ENCODE results near the gene RIC8A. TPM values are rescaled to one million over a fixed set of nuclear protein-coding genes. Genes with fewer than 3 reads are reported as not detected.

The RIC8A gene
- polyA plus RNA-seq, 1 of the 3 experiments (the other 2 are of a cell fraction) = 115 TPM

DNA sequence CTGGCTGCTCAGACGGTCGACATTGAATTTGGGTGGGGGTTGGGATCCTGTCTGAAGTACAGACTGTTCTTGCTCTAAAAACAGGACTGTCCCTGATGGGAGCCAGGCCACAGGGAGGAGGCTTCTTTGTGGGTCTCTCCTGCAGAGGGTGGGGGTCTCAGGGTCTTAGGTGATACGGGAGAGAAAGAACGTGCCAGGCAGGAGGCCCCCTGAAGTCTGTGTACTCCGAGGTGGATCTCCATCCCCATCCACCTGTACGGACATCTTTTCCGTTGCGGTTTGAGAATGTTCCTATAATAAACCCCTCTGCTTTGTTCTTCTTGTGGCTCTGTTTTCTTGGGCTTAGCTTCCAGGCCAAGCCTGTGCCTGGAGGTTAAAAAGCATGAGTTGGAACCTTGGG, 45.2 kb downstream of the RIC8A start:
- 97% methylated on average over 5 of the region's 8 CpGs for WGBS (ENCODE audit: low lambda C conversion rate)
- no peak overlapping the region for H3K4me3 ChIP-seq (ENCODE audit: low read depth in 2 of 2, low read length in 1 of 2)

DNA sequence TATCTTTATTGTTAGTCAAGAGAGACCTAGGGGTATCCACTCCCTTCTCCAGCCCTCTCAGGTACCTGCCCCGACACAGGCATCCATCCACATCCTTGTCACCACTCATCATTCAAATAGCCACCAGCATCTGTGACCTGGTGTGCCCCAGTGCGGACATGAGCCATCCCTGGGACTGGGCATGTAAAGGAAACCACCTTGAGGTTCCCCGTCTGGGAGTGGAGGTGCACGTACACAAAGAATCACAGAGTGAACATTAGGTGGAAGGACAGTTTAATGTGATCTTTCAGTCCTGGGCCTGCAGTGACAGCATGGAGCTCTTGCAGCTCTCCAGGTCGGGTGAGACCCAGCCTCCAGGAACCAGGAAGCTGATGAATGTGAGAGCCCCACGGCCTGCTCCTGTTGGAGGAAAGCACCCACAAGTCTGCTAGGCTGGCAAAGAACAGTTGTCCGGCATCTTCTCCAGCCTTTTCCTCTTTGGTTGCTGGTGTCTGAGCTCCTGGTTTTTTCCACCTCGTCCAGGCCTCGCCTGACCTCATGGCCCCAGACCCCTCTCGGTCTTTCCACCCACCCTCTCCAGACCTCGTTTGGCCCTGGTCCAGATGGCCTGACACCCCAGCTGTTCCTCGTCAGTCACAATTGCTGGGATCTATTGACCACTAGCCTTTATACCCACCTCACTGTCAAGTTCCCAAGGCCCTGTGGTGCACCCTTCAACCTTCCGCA, 45.8 kb downstream of the RIC8A start:
- Histone ChIP-seq H3K36me3 (replicated peaks in 1 of 2; ENCODE audit: control insufficient read depth in 1 of 2, insufficient read depth in 2 of 2, low read length in 1 of 2) (peaks cover 25 to 51% of the 10 kb centered on the region in 2 experiments), H3K9me2 (no peaks in the 10 kb centered on the region), H3K27ac (ENCODE audit: low read depth in 2 of 2, low read length in 1 of 2) (no peak overlapping the region), H3K4me3 (ENCODE audit: low read depth in 2 of 2, low read length in 1 of 2) (no peak overlapping the region), H3K4me2 (no peak overlapping the region), H2AFZ (ENCODE audit: low read depth) (no peak overlapping the region), H4K20me1 (ENCODE audit: insufficient read depth) (no peaks in the 10 kb centered on the region), H3F3A (replicated peaks; ENCODE audit: insufficient read depth) (peaks cover 14% of the 10 kb centered on the region), H3K4me1 (ENCODE audit: control insufficient read depth in 1 of 2, insufficient read depth in 2 of 2, low read depth in 1 of 2, low read length in 1 of 2) (no peaks in the 10 kb centered on the region), H3K9me3 (no peaks in the 10 kb centered on the region), H3K79me2 (ENCODE audit: insufficient read depth) (no peaks in the 10 kb centered on the region), H3K27me3 (ENCODE audit: insufficient read depth) (no peaks in the 10 kb centered on the region), H3K9ac (no peak overlapping the region)
- ChIA-PET POLR2A (interaction anchor here (0.6 kb wide), 1 partner anchor 338 kb away, joined by 3 read pairs; no protein-coding TSS in a partner anchor), CTCF (interaction anchor here (2.9 to 3.4 kb wide), 2 partner anchors 21 to 27 kb away, joined by 8 to 16 read pairs; partner anchors contain the start of gene NLRP6)
- 92% methylated on average over 11 of the region's 13 CpGs for WGBS (ENCODE audit: low lambda C conversion rate)
- TF ChIP-seq, protein P1, sequence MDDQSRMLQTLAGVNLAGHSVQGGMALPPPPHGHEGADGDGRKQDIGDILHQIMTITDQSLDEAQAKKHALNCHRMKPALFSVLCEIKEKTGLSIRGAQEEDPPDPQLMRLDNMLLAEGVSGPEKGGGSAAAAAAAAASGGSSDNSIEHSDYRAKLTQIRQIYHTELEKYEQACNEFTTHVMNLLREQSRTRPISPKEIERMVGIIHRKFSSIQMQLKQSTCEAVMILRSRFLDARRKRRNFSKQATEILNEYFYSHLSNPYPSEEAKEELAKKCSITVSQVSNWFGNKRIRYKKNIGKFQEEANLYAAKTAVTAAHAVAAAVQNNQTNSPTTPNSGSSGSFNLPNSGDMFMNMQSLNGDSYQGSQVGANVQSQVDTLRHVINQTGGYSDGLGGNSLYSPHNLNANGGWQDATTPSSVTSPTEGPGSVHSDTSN (IDR thresholded peaks at IDR 0.05) = no peak
- TF ChIP-seq RFX5 (IDR thresholded peaks at IDR 0.05; ENCODE audit: low read length) (no peak), MXI1 (IDR thresholded peaks at IDR 0.05; ENCODE audit: low read depth, low read length) (no peak), ELF1 (IDR thresholded peaks at IDR 0.05) (no peak), JUND (IDR thresholded peaks at IDR 0.05) (no peak), EP300 (IDR thresholded peaks at IDR 0.05; ENCODE audit: borderline replicate concordance in 1 of 2, low read depth in 1 of 2, low read length in 1 of 2) (no peak), CHD2 (IDR thresholded peaks at IDR 0.05; ENCODE audit: low read length, partially characterized antibody) (no peak)
- TF ChIP-seq, protein P2, sequence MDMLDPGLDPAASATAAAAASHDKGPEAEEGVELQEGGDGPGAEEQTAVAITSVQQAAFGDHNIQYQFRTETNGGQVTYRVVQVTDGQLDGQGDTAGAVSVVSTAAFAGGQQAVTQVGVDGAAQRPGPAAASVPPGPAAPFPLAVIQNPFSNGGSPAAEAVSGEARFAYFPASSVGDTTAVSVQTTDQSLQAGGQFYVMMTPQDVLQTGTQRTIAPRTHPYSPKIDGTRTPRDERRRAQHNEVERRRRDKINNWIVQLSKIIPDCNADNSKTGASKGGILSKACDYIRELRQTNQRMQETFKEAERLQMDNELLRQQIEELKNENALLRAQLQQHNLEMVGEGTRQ (IDR thresholded peaks at IDR 0.05; ENCODE audit: borderline replicate concordance, low read depth, low read length) = no peak
- TF ChIP-seq, protein P3, sequence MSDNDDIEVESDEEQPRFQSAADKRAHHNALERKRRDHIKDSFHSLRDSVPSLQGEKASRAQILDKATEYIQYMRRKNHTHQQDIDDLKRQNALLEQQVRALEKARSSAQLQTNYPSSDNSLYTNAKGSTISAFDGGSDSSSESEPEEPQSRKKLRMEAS (IDR thresholded peaks at IDR 0.05; ENCODE audit: low read depth) = no peak
- no peak for DNase-seq

More for the DNA sequence above, 45.2 kb downstream of the RIC8A start:
- H3K9ac ChIP-seq = no peak overlapping the region
- no peaks in the 10 kb centered on the region for H3K9me2 ChIP-seq
- CTCF ChIA-PET = interaction anchor here (0.8 to 3.4 kb wide), 5 partner anchors 12 to 164 kb away, joined by 3 to 20 read pairs (median 16); partner anchors contain the start of gene NLRP6
- POLR2A ChIA-PET = no interaction called here
- TF ChIP-seq GABPA (IDR thresholded peaks at IDR 0.05; ENCODE audit: low read depth) (no peak), GATA2 (CRISPR knock-in tag; IDR thresholded peaks at IDR 0.05) (no peak), RAD21 (IDR thresholded peaks at IDR 0.05; ENCODE audit: low read length) (no peak), ELF1 (IDR thresholded peaks at IDR 0.05) (no peak), RFX5 (IDR thresholded peaks at IDR 0.05; ENCODE audit: low read length) (no peak), POLR2AphosphoS5 (IDR thresholded peaks at IDR 0.05; ENCODE audit: low read depth, low read length) (no peak), TAF1 (IDR thresholded peaks at IDR 0.05; ENCODE audit: borderline replicate concordance, low read depth, low read length) (no peak), SIN3A (IDR thresholded peaks at IDR 0.05; ENCODE audit: borderline replicate concordance, low read depth, low read length) (no peak), MEF2A (IDR thresholded peaks at IDR 0.05; ENCODE audit: borderline replicate concordance, low read depth) (no peak), EZH2phosphoT487 (IDR thresholded peaks at IDR 0.05; ENCODE audit: borderline replicate concordance, low read depth) (no peak), FOXJ3 (CRISPR knock-in tag; IDR thresholded peaks at IDR 0.05) (no peak), MXI1 (IDR thresholded peaks at IDR 0.05; ENCODE audit: low read depth, low read length) (no peak), TEAD4 (IDR thresholded peaks at IDR 0.05; ENCODE audit: borderline replicate concordance, insufficient read depth) (no peak), JUND (IDR thresholded peaks at IDR 0.05) (no peak), RCOR1 (IDR thresholded peaks at IDR 0.05; ENCODE audit: low read length) (no peak)
- TF ChIP-seq, protein P4, sequence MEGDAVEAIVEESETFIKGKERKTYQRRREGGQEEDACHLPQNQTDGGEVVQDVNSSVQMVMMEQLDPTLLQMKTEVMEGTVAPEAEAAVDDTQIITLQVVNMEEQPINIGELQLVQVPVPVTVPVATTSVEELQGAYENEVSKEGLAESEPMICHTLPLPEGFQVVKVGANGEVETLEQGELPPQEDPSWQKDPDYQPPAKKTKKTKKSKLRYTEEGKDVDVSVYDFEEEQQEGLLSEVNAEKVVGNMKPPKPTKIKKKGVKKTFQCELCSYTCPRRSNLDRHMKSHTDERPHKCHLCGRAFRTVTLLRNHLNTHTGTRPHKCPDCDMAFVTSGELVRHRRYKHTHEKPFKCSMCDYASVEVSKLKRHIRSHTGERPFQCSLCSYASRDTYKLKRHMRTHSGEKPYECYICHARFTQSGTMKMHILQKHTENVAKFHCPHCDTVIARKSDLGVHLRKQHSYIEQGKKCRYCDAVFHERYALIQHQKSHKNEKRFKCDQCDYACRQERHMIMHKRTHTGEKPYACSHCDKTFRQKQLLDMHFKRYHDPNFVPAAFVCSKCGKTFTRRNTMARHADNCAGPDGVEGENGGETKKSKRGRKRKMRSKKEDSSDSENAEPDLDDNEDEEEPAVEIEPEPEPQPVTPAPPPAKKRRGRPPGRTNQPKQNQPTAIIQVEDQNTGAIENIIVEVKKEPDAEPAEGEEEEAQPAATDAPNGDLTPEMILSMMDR (IDR thresholded peaks at IDR 0.05) = no peak
- TF ChIP-seq, protein P3 (IDR thresholded peaks at IDR 0.05; ENCODE audit: low read depth) = no peak
- peaks cover 14% of the 10 kb centered on the region for H3F3A ChIP-seq (replicated peaks; ENCODE audit: insufficient read depth)
- no peak overlapping the region for H3K4me2 ChIP-seq
- no peak overlapping the region for H2AFZ ChIP-seq (ENCODE audit: low read depth)
- H3K27ac ChIP-seq (ENCODE audit: low read depth in 2 of 2, low read length in 1 of 2) = no peak overlapping the region
- DNase-seq = no peak
- H3K79me2 ChIP-seq (ENCODE audit: insufficient read depth) = no peaks in the 10 kb centered on the region
- no peaks in the 10 kb centered on the region for H3K4me1 ChIP-seq (ENCODE audit: control insufficient read depth in 1 of 2, insufficient read depth in 2 of 2, low read depth in 1 of 2, low read length in 1 of 2)
- H3K9me3 ChIP-seq = no peaks in the 10 kb centered on the region
- no peaks in the 10 kb centered on the region for H4K20me1 ChIP-seq (ENCODE audit: insufficient read depth)
- no peaks in the 10 kb centered on the region for H3K27me3 ChIP-seq (ENCODE audit: insufficient read depth)
- peaks cover 29 to 57% of the 10 kb centered on the region in 2 experiments for H3K36me3 ChIP-seq (replicated peaks in 1 of 2; ENCODE audit: control insufficient read depth in 1 of 2, insufficient read depth in 2 of 2, low read length in 1 of 2)
